Measurements from ENCODE around the gene SPINK8.
A peak's percentile ranks its signal among the peaks of the same experiment; 100 is the strongest.
"Not testable (repeated sequence)": the region's sequence is repeated elsewhere in the genome, so short reads cannot be mapped to it uniquely, and the experiment has no call there.

SPINK8 gene

DNA sequence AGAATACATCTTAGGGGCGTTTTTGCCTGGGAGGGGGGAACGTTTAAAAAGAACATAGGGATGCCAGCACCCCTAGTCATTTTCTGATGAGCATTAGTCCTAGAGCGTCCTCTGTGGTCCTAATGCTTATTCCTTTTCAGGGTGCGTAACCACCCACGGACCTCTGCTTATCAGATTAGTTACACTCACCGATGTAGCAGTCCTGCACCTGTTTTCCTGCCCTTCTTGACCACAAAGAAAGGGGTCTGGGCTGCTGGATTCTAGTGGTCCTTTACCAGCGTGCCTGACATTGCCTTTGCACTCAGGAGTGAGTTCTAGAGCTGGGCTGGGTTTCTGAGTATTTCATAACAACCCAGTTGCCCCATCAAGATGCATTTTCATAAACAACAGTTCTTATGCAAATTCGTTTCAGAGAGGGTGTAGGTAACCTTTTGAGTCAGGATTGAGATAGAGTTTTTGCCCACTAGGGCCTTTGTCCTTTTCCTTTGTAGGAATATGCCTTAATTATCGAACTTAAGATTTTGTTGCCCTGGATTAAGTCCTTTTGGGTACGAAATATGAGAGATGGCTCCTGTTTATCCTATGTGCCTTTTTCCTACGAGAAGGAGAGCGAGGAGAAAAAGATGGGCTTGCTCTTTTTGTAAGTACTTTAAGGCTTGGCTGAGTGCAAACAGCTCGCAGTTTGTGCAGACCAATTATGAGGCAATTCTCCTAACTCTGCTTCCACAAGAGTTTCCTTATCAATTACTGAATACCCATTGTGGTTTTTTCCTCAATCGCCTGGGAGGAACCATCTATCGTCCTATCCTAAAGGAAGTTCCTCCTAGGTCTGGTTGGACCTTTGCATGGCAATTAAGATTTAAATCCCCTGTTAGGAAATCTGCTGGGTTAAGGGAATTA is at the start of gene SPINK8:
Gene SPINK8, minus strand, starts transcription at position 316 of the 900 bp plus-strand sequence. CDS start 5,320 bp downstream, outside the sequence.
- DNase-seq = not testable (repeated sequence)

GRCh38 chr3:48372862-48373435 is 39.5 kb upstream of the SPINK8 start:
- no peak for DNase-seq

DNA sequence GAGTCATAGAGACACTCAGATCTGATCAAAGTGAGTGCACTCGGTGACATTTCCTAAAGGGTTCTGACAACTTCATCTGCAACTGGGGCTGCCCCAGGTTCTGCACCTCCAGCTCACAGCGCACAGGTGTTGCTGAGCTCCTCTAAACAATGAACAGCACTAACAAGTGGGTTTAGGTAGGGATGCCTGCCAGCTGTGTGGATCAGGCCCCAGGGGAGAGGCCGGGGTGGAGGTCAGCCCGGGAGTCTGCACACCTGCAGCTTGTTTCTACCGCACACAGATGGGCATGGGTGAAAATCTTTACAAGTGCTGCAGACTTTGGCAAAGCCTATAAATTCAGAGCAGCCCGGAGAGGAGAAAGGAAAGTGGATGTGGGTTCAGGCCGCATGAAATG is 38.9 kb upstream of the SPINK8 start:
- DNase-seq = no peak

GRCh38 chr3:48371651-48372376 is 38.4 kb upstream of the SPINK8 start, which contains the start of gene FBXW12:
TSS of gene FBXW12 (plus strand) at chr3:48372219. CDS start at chr3:48372768, 549 bp downstream.
- no peak for DNase-seq

DNA sequence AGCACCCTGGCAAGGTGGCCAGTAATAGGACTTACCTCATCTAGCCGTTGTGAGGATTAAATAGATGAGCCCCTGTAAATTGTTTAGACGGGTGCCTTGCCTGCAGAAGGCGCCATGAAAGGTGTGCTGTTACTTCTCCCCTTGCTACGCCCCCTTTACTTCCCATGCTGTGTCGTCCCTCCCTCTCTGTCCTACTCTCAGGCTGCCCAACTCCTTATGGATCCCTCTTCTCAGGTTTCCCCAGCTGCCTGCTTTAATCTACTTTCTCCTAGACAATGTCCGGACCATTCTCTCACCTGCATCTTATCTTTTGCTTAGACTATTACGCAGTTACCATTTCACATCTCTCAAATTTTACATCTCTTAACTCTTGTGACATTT is 36.9 kb upstream of the SPINK8 start:
- no peak for DNase-seq

GRCh38 chr3:48369693-48370332 is 36.4 kb upstream of the SPINK8 start:
- no peak for DNase-seq

DNA sequence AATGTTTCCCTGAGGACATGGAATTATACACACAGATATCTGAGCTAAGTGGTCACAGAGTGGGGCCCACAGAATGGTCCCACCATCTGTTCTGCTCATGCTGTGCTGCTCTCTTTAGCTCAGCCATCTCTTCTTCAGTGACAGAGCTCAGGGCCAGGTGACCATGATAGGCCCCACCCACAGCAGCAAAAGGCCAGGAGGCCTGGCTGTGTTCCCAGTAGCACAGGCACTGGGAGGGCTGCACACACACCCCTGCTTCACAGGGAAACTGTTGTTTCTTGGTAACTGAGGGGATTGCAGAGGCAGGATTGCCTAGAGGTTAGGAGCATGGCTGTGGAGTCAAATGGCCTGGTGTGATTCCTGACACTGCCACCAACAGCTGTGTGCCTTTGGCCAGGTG is 33.7 kb upstream of the SPINK8 start:
- DNase-seq = peak; percentile 64

DNA sequence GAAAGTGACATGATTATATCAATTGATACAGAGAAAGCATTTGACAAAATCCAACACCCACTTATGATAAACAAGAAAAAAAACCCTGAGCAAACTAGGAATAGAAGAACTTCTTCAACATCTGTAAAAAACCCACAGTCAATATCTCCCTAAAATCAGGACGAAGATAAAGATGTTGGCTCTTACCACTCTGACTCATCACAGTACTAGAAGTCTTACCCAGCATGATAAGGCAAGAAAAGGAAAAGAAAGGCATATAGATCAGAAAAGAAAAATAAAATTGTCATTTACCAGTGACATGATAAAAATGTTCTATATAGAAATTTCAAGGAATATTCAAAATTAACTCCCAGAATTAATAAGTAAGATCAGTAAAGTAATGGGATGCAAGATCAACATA is 31.4 kb upstream of the SPINK8 start:
- DNase-seq = no peak

- no peak for DNase-seq
Observed at GRCh38 chr3:48361928-48362327, 28.5 kb upstream of the SPINK8 start.

- DNase-seq = no peak
Observed at GRCh38 chr3:48356419-48356818, 23.0 kb upstream of the SPINK8 start.

- no peak for DNase-seq
Observed at GRCh38 chr3:48353987-48354386, 20.5 kb upstream of the SPINK8 start.

DNA sequence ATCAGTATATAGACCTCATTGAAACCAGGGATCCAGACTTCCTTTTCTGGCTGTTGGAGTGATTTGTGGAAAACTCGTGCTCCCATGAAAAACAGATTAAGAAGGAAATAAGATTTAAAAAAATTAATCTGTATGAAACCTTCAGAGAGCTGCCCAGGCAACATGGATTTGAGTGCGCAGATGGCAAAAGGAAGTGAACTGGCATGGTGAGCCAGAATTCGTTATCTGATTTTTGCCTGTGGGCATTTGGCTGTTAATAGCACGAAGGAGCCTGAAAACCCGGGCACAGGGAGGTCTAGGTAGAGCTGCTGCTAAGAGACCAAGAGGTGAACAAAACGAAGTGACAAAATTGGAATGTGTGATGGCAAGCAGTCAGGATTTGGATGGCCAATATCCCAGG is 19.1 kb upstream of the SPINK8 start:
- no peak for DNase-seq

DNA sequence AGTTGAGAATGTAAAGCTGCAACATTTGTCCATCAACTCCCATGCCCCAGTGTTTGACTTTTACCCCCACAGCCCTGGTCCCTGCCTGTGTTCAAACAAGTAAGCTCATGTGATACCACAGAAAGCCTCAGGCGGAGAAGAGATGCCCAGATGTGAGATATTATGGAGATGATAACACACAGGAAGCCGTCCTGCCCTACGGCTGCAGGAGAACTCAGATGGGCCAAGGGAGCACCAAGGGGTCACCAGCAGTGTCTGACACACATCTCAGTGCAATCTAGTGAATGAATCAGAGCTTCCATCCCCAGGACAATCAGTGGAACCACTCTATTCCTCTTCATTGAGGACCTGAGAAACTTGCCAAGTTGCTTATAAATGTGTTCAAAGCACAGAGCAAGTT is 14.0 kb upstream of the SPINK8 start:
- no peak for DNase-seq

GRCh38 chr3:48345946-48346572 is 12.6 kb upstream of the SPINK8 start:
- no peak for DNase-seq

DNA sequence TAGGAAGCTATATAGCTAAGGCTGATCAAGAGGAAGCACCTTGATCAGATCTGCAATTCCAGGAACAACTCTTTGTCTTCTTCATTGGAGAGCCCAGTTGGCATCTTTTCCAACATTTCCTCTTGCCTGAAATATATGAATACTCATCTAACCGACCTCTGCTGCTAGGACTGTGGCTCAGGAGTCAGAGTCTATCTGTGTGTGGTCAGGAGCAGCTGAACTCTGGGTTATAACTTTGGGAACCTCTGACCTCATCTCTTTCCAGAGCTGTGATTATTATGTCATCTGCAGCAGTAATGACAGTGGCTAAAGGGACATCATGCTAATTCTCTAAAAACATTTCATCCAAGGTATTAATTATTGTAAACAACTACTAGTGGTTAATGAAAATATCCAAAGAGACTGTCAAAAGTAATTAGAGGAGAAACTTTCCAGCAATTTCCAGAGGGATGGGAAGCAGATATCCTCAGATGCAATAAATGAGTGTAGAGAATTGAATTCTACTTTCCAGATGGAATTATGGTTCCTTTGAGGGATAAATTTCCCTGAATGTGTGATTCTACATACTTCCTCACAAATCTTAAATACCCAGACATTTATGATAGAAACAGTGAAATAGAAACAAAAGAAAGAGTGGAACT is 11.5 kb upstream of the SPINK8 start:
- no peak for DNase-seq

- no peak for DNase-seq
Observed at GRCh38 chr3:48343432-48343831, 10.0 kb upstream of the SPINK8 start.

DNA sequence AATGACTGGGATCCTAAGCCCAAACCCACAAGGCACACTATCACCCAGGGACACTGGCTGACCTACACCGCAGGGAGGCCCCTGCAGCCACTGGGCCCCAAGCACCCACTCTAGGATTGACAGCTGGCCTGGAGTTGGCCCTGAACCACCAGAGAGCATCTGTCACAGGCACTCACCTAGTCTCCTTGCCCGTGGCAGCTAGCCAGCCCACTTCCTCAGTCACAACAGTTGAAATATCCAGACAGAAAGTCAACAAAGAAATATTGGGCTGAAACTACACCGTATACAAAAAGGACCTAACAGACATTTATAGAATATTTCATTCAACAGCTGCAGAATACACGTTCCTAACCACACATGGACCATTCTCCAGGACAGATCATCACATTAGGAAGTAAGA is 5.2 kb upstream of the SPINK8 start:
- DNase-seq = no peak

DNA sequence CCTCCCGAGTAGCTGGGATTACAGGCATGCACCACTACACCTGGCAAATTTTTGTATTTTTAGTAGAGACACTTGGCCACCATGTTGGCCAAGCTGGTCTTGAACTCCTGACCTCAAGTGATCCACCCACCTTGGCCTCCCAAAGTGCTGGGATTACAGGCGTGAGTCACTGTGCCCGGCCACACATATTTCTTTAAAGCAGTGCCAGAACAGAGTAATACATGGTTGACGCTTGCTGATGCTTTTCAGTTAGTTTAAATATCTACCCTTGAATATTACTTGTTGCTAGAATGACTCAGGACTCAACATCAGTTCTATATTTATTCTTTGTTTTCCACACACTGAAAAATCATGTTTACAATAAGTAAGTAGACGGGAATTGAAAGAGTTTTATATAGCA is 4.1 kb upstream of the SPINK8 start:
- DNase-seq = not testable (repeated sequence)

DNA sequence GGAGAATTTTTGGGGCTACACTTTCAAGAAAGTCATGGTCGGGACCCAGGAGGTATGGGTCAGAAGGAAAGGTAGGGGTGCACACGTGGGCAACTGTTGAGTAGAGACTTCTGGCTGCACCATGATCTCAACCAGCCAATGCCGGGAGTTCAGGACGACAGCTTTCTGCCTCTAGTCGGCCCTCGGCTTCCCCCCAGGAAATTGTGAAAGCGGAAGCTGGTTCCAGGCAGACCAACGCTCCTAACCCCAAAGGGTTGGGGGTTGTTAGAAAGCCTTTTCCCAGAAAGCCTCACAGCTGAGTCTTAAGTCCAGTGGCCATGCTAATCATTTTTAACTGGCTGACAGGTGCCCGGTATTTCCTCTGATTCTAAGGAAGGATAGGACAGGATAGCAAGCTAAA is 1.8 kb upstream of the SPINK8 start:
- DNase-seq = not testable (repeated sequence)

DNA sequence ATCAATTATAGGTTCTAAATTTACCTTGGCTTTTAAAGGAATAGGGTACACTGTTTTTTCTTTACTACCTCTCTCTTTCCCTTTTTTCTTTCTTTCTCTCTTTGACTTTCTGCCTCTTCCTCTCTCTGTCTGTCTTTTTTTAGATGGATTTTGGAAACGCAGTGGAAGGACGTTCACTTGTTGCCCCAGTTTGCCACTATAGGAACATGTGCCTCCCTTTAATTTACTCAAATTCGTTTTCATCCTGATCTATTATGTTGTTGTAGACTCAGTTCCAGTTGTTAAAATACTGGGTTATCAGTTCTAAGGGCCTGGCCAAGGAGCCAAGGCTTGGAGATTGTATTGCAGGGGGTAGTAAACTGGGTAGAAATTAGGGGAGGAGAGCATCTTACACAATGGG is 1.1 kb upstream of the SPINK8 start:
- DNase-seq = no peak

- not testable (repeated sequence) for DNase-seq
Observed at GRCh38 chr3:48331706-48332435, 1.6 kb downstream of the SPINK8 start.

All from COR-L47 (cell line).